ENCODE measurements around the gene MCEE. TPM values are rescaled to one million over a fixed set of nuclear protein-coding genes. Genes with fewer than 3 reads are reported as not detected.

The MCEE gene
- total RNA-seq, 1 donor from 2014 or later = 24.7 TPM

- H3K27ac Mint-ChIP-seq = no peak overlapping the region
- no peak overlapping the region for H3K27ac ChIP-seq
Observed at GRCh38 chr2:71082402-71083252, 47.4 kb downstream of the MCEE start.

GRCh38 chr2:71078624-71079023 lies 51.4 kb downstream of the MCEE start:
- Histone ChIP-seq H3K4me2 (no peak overlapping the region), H3F3A (ENCODE audit: low read depth) (no peaks in the 10 kb centered on the region), H3K27ac (no peak overlapping the region), H4K20me1 (ENCODE audit: low read depth) (no peaks in the 10 kb centered on the region), H3K4me3 (no peak overlapping the region), H3K9ac (no peak overlapping the region), H3K9me3 (ENCODE audit: low read depth) (no peaks in the 10 kb centered on the region), H3K36me3 (no peaks in the 10 kb centered on the region), H3K4me1 (no peaks in the 10 kb centered on the region), H3K79me2 (ENCODE audit: low read depth) (no peaks in the 10 kb centered on the region), H2AFZ (replicated peaks) (no peak overlapping the region), H3K27me3 (no peaks in the 10 kb centered on the region)
- Mint-ChIP-seq H3K9me3 (no peaks in the 10 kb centered on the region), H3K27ac (no peak overlapping the region), H3K4me3 (no peak overlapping the region), H3K36me3 (peaks cover 10% of the 10 kb centered on the region), H3K4me1 (peaks cover 3% of the 10 kb centered on the region), H3K27me3 (ENCODE audit: insufficient read depth, low read depth) (peaks cover 2% of the 10 kb centered on the region)
- no peak for TF ChIP-seq CTCF (IDR thresholded peaks at IDR 0.05)
- TF ChIP-seq EZH2phosphoT487 (IDR thresholded peaks at IDR 0.05) = no peak
- no peak for TF ChIP-seq EZH2 (IDR thresholded peaks at IDR 0.05)
- DNase-seq (ENCODE audit: low spot score) = no peak

More at GRCh38 chr2:71082402-71083252, 47.4 kb downstream of the MCEE start:
- no peak overlapping the region for H2AFZ ChIP-seq (replicated peaks)
- Mint-ChIP-seq H3K4me1 (peaks cover 11% of the 10 kb centered on the region), H3K9me3 (no peaks in the 10 kb centered on the region), H3K36me3 (peaks cover 4% of the 10 kb centered on the region), H3K4me3 (no peak overlapping the region), H3K27me3 (ENCODE audit: insufficient read depth, low read depth) (peaks cover 7% of the 10 kb centered on the region)
- H3K27me3 ChIP-seq = peaks cover 9% of the 10 kb centered on the region
- no peak for TF ChIP-seq CTCF (IDR thresholded peaks at IDR 0.05)
- TF ChIP-seq EZH2 (IDR thresholded peaks at IDR 0.05) = no peak
- TF ChIP-seq EZH2phosphoT487 (IDR thresholded peaks at IDR 0.05) = no peak
- no peaks in the 10 kb centered on the region for H3K9me3 ChIP-seq (ENCODE audit: low read depth)
- no peaks in the 10 kb centered on the region for H3F3A ChIP-seq (ENCODE audit: low read depth)
- H3K79me2 ChIP-seq (ENCODE audit: low read depth) = no peaks in the 10 kb centered on the region
- H4K20me1 ChIP-seq (ENCODE audit: low read depth) = no peaks in the 10 kb centered on the region
- no peak for DNase-seq (ENCODE audit: low spot score)
- no peaks in the 10 kb centered on the region for H3K36me3 ChIP-seq
- H3K4me3 ChIP-seq = no peak overlapping the region
- peaks cover 6% of the 10 kb centered on the region for H3K4me1 ChIP-seq
- no peak overlapping the region for H3K4me2 ChIP-seq
- H3K9ac ChIP-seq = no peak overlapping the region

- no peak overlapping the region for H3K4me2 ChIP-seq
- DNase-seq (ENCODE audit: low spot score) = no peak
- no peaks in the 10 kb centered on the region for H3F3A ChIP-seq (ENCODE audit: low read depth)
- H3K9me3 ChIP-seq (ENCODE audit: low read depth) = no peaks in the 10 kb centered on the region
- peaks cover 6% of the 10 kb centered on the region for H3K79me2 ChIP-seq (ENCODE audit: low read depth)
- Mint-ChIP-seq H3K27me3 (ENCODE audit: insufficient read depth, low read depth) (no peaks in the 10 kb centered on the region), H3K27ac (no peak overlapping the region), H3K9me3 (no peaks in the 10 kb centered on the region), H3K4me1 (peaks cover 3% of the 10 kb centered on the region), H3K4me3 (no peak overlapping the region), H3K36me3 (peaks cover 14% of the 10 kb centered on the region)
- no peaks in the 10 kb centered on the region for H3K36me3 ChIP-seq
- H3K9ac ChIP-seq = no peak overlapping the region
- H2AFZ ChIP-seq (replicated peaks) = no peak overlapping the region
- no peaks in the 10 kb centered on the region for H4K20me1 ChIP-seq (ENCODE audit: low read depth)
- H3K27ac ChIP-seq = no peak overlapping the region
- H3K4me1 ChIP-seq = no peaks in the 10 kb centered on the region
- TF ChIP-seq EZH2 (IDR thresholded peaks at IDR 0.05) = no peak
- no peak for TF ChIP-seq CTCF (IDR thresholded peaks at IDR 0.05)
- no peak for TF ChIP-seq EZH2phosphoT487 (IDR thresholded peaks at IDR 0.05)
- H3K4me3 ChIP-seq = no peak overlapping the region
- H3K27me3 ChIP-seq = no peaks in the 10 kb centered on the region
Observed at GRCh38 chr2:71074893-71075395, 55.1 kb downstream of the MCEE start.
